OCI-LY7 (cell line): ENCODE results near the gene PPP1R26. TPM values are rescaled to one million over a fixed set of nuclear protein-coding genes. Genes with fewer than 3 reads are reported as not detected.

Experiments used
- BruUV-seq: library from RNA; stranded (reverse); fragments of 400-500 nt; replicated peaks from 2 replicates; lab custom pipeline; 2021; lab: Mats Ljungman, UMichigan
- CTCF ChIA-PET: fragments of 300-600 bp; sonication (Branson Sonifier 250); formaldehyde crosslinking; loops from one replicate; lab custom pipeline; 2022; ENCODE audit warnings: antibody characterized with exemption; ENCODE audit not compliant: unreplicated experiment; lab: Charles Lee
- POLR2A ChIA-PET: fragments of 300-600 bp; sonication (Branson Sonifier 250); formaldehyde crosslinking; loops from one replicate; lab custom pipeline; 2022; ENCODE audit warnings: antibody characterized with exemption; lab: Charles Lee
- DNase-seq: peaks from one replicate; pipeline ENCODE4 v3.0.0-alpha.2; 2015; ENCODE audit warnings: low spot score
- H2AFZ ChIP-seq: fragments of 200-600 bp; sonication (generic), shearing (Covaris generic); 2 replicates; pipeline ENCODE4 v1.6.1; 2014; ENCODE audit warnings: mild to moderate bottlenecking, antibody characterized with exemption, low read length, moderate library complexity
- H3K27ac ChIP-seq: fragments of 200-600 bp; sonication (generic); 2 replicates; pipeline ENCODE4 v1.5.1; 2014; ENCODE audit warnings: mixed run types, low read depth, mild to moderate bottlenecking, moderate library complexity, low read length, inconsistent platforms; ENCODE audit not compliant: poor library complexity, severe bottlenecking
- H3K36me3 ChIP-seq: fragments of 200-600 bp; sonication (generic); 2 replicates; pipeline ENCODE4 v1.6.1; 2014; ENCODE audit warnings: mild to moderate bottlenecking, antibody characterized with exemption, low read length, moderate library complexity, mixed read lengths; ENCODE audit not compliant: insufficient read depth
- H3K4me1 ChIP-seq: fragments of 200-600 bp; sonication (generic); 2 replicates; pipeline ENCODE4 v1.5.1; 2014; ENCODE audit warnings: mild to moderate bottlenecking, low read length; ENCODE audit not compliant: insufficient read depth, poor library complexity, severe bottlenecking
- H3K4me2 ChIP-seq: fragments of 200-600 bp; sonication (generic); 2 replicates; pipeline ENCODE4 v1.6.1; 2014; ENCODE audit warnings: mild to moderate bottlenecking, low read length
- H3K4me3 ChIP-seq: fragments of 200-600 bp; sonication (generic); 2 replicates; pipeline ENCODE4 v1.5.1; 2014; ENCODE audit warnings: mild to moderate bottlenecking, low read depth, low read length; ENCODE audit not compliant: poor library complexity, severe bottlenecking
- H3K79me2 ChIP-seq: fragments of 200-600 bp; sonication (generic); 2 replicates; pipeline ENCODE4 v1.6.1; 2016; ENCODE audit warnings: low read depth, mild to moderate bottlenecking, low read length, moderate library complexity, mixed read lengths; ENCODE audit not compliant: insufficient read depth
- H3K9me2 ChIP-seq: fragments of 200-600 bp; sonication (generic); 2 replicates; pipeline ENCODE4 v1.6.1; 2016; ENCODE audit warnings: mild to moderate bottlenecking, low read length, mixed read lengths; ENCODE audit not compliant: insufficient read depth
- H3K9me3 ChIP-seq: fragments of 200-600 bp; sonication (generic); 2 replicates; pipeline ENCODE4 v1.6.1; 2014; ENCODE audit warnings: mild to moderate bottlenecking, mixed run types, low read length, mixed read lengths
- H4K20me1 ChIP-seq: fragments of 200-600 bp; sonication (generic); 2 replicates; pipeline ENCODE4 v1.6.1; 2014; ENCODE audit warnings: mild to moderate bottlenecking, antibody characterized with exemption, low read length, moderate library complexity, mixed read lengths; ENCODE audit not compliant: insufficient read depth
- CTCF ChIP-seq: fragments of 200-600 bp; sonication (generic); conservative IDR thresholded peaks from 2 replicates; pipeline ENCODE4 v1.5.1; 2014; ENCODE audit warnings: mild to moderate bottlenecking, antibody characterized with exemption, low read length, moderate library complexity, mixed read lengths
- EZH2phosphoT487 ChIP-seq: fragments of 200-600 bp; sonication (generic); IDR thresholded peaks from 2 replicates; pipeline ENCODE4 v1.6.1; 2018; ENCODE audit warnings: low read depth, borderline replicate concordance, mild to moderate bottlenecking, mixed run types, antibody characterized with exemption, low read length, moderate library complexity, mixed read lengths
- intact Hi-C: fragments of 100-400 bp; cut with micrococcal nuclease; formaldehyde crosslinking; loops from one replicate; pipeline ENCODE4 v1.10.0; 2022; ENCODE audit not compliant: unreplicated experiment
- total RNA-seq, 2 experiments: library from RNA; depleted of rRNA in 1 of 2; stranded (reverse); fragments of >200 nt in 1 of 2; shearing (Covaris generic) in 1 of 2; gene quantifications; 2 replicates each; pipeline ENCODE4 v1.2.3, GENCODE V29; 2014 to 2022

The PPP1R26 gene
- total RNA-seq, 2 experiments from 2014 or later: 0.21 to 1.5 TPM

GRCh38 chr9:135515083-135515951, 35.7 kb downstream of the PPP1R26 start:
- Histone ChIP-seq H4K20me1 (no peaks in the 10 kb centered on the region), H3K4me3 (no peak overlapping the region), H3K36me3 (no peaks in the 10 kb centered on the region), H3K79me2 (no peaks in the 10 kb centered on the region), H3K27ac (no peak overlapping the region), H3K9me2 (no peaks in the 10 kb centered on the region), H3K4me2 (no peak overlapping the region), H3K4me1 (no peaks in the 10 kb centered on the region), H3K9me3 (no peaks in the 10 kb centered on the region), H2AFZ (no peak overlapping the region)
- no peak for DNase-seq
- BruUV-seq: no TSS peak
- ChIA-PET POLR2A (no interaction called here), CTCF (no interaction called here)
- TF ChIP-seq EZH2phosphoT487 (no peak), CTCF (no peak)
- intact Hi-C loops: no loop called here

GRCh38 chr9:135516132-135516860, 36.7 kb downstream of the PPP1R26 start:
- no peaks in the 10 kb centered on the region for H3K9me3 ChIP-seq
- no peaks in the 10 kb centered on the region for H3K79me2 ChIP-seq
- no peak overlapping the region for H3K4me2 ChIP-seq
- H2AFZ ChIP-seq: no peak overlapping the region
- POLR2A ChIA-PET: no interaction called here
- no peaks in the 10 kb centered on the region for H4K20me1 ChIP-seq
- H3K27ac ChIP-seq: no peak overlapping the region
- no TSS peak for BruUV-seq
- CTCF ChIA-PET: no interaction called here
- intact Hi-C loops: no loop called here
- H3K36me3 ChIP-seq: no peaks in the 10 kb centered on the region
- no peaks in the 10 kb centered on the region for H3K9me2 ChIP-seq
- H3K4me1 ChIP-seq: no peaks in the 10 kb centered on the region
- no peak overlapping the region for H3K4me3 ChIP-seq
- DNase-seq: no peak
- no peak for TF ChIP-seq EZH2phosphoT487
- TF ChIP-seq CTCF: no peak
